HepG2 (cell line): Measurements from ENCODE around the gene PNPLA1. TPM values are rescaled to one million over a fixed set of nuclear protein-coding genes. Genes with fewer than 3 reads are reported as not detected.

Experiments used
- ATAC-seq: fragments of 200-7000 bp; cut with Tn5 transposase; 3 replicates; pipeline ENCODE4 v1.9.1; 2020; ENCODE audit warnings: mild to moderate bottlenecking, moderate library complexity
- BruUV-seq: library from RNA; stranded (reverse); fragments of 400-500 nt; replicated peaks from 2 replicates; lab custom pipeline; 2021; lab: Mats Ljungman, UMichigan
- CTCF ChIA-PET: fragments of 300-600 bp; formaldehyde crosslinking; extraction: SDS; loops from one replicate; lab custom pipeline; 2021; ENCODE audit warnings: low total read pairs, inconsistent platforms, low intra/inter-chr PET ratio; lab: Yijun Ruan, JAX
- POLR2A ChIA-PET: fragments of 350-600 bp; sonication (Branson Sonifier 250); formaldehyde crosslinking; loops from one replicate; lab custom pipeline; 2020; ENCODE audit warnings: antibody characterized with exemption, inconsistent platforms; lab: Yijun Ruan, JAX
- DNase-seq: peaks from one replicate; pipeline ENCODE4 v3.0.0-alpha.2; 2015; ENCODE audit warnings: low spot score
- FAIRE-seq: peaks from 3 replicates; lab custom pipeline; 2011; peaks lifted over from hg19 to GRCh38; lab: Jason Lieb, UNC
- H2AFZ ChIP-seq: one replicate; pipeline ENCODE4 v1.6.1; 2011; ENCODE audit warnings: low read length, inconsistent platforms
- H3K27ac ChIP-seq: fragments of 300-600 bp; 3 replicates; pipeline ENCODE4 v1.8.0; 2011; ENCODE audit warnings: mixed run types, mild to moderate bottlenecking, mixed read lengths, low read length, inconsistent platforms; ENCODE audit not compliant: insufficient read depth; ENCODE audit errors: extremely low read length
- H3K27me3 ChIP-seq, 2 experiments: fragments of 200-600 bp in 1 of 2; 2 replicates in 1 of 2; 3 replicates in 1 of 2; pipeline versions ENCODE4 v1.6.0 to v1.8.0; 2011; ENCODE audit warnings: low read length in 2 of 2, mild to moderate bottlenecking in 2 of 2, moderate library complexity in 2 of 2, inconsistent platforms in 1 of 2; ENCODE audit not compliant: insufficient read depth in 2 of 2, control insufficient read depth in 1 of 2
- H3K36me3 ChIP-seq, 2 experiments: fragments of 200-600 bp in 1 of 2; replicated peaks in 1 of 2; 2 replicates in 1 of 2; 3 replicates in 1 of 2; pipeline versions ENCODE4 v1.5.1 to v1.8.0; 2011; ENCODE audit warnings: low read length in 2 of 2, inconsistent platforms in 1 of 2; ENCODE audit not compliant: insufficient read depth in 2 of 2, control insufficient read depth in 1 of 2
- H3K4me1 ChIP-seq: 2 replicates; pipeline ENCODE4 v1.5.1; 2012; ENCODE audit warnings: low read length, inconsistent platforms; ENCODE audit not compliant: insufficient read depth
- H3K4me2 ChIP-seq: 2 replicates; pipeline ENCODE4 v1.6.0; 2011; ENCODE audit warnings: low read depth, low read length, inconsistent platforms
- H3K4me3 ChIP-seq, 3 experiments: fragments of 200-600 bp in 1 of 3; sonication (generic), shearing (Covaris generic) in 1 of 3; replicated peaks in 1 of 3; 2 replicates each; pipeline ENCODE4 v1.5.1; 2011 to 2016; ENCODE audit warnings: low read length in 3 of 3, inconsistent platforms in 2 of 3, low read depth in 2 of 3, mild to moderate bottlenecking in 2 of 3, control low read depth in 1 of 3, mixed read lengths in 1 of 3; ENCODE audit not compliant: insufficient read depth in 1 of 3
- H3K79me2 ChIP-seq: one replicate; pipeline ENCODE4 v1.6.1; 2011; ENCODE audit warnings: low read length, inconsistent platforms; ENCODE audit not compliant: insufficient read depth
- H3K9ac ChIP-seq: 2 replicates; pipeline ENCODE4 v1.6.0; 2011; ENCODE audit warnings: mild to moderate bottlenecking, low read depth, low read length, inconsistent platforms; ENCODE audit not compliant: insufficient read depth
- H3K9me3 ChIP-seq: 2 replicates; pipeline ENCODE4 v1.5.1; 2012; ENCODE audit warnings: mild to moderate bottlenecking, low read length
- H4K20me1 ChIP-seq: 2 replicates; pipeline ENCODE4 v1.6.0; 2011; ENCODE audit warnings: inconsistent platforms, mild to moderate bottlenecking, low read length, moderate library complexity; ENCODE audit not compliant: insufficient read depth
- FOXK2 ChIP-seq: fragments of 450-650 bp; IDR thresholded peaks from 2 replicates; pipeline ENCODE4 v1.6.1; 2016
- HIC2 ChIP-seq: sonication (generic); formaldehyde crosslinking; IDR thresholded peaks from 2 replicates; pipeline ENCODE4 v1.9.0; 2022; ENCODE audit warnings: low read depth, missing genetic modification reagents
- KLF13 ChIP-seq: sonication (generic); formaldehyde crosslinking; IDR thresholded peaks from 2 replicates; pipeline ENCODE4 v1.4.0; 2020; ENCODE audit warnings: mild to moderate bottlenecking, missing genetic modification reagents
- MTA1 ChIP-seq: sonication (generic); formaldehyde crosslinking; IDR thresholded peaks from 2 replicates; pipeline ENCODE4 v1.4.0; 2020; ENCODE audit warnings: missing genetic modification reagents, mild to moderate bottlenecking, borderline replicate concordance
- NFKB2 ChIP-seq: sonication (generic); formaldehyde crosslinking; IDR thresholded peaks from 2 replicates; pipeline ENCODE4 v1.4.0; 2020; ENCODE audit warnings: missing genetic modification reagents, borderline replicate concordance
- TEAD3 ChIP-seq: optimal IDR thresholded peaks from 2 replicates; pipeline ENCODE3; 2016; ENCODE audit warnings: borderline replicate concordance
- ZBTB3 ChIP-seq: sonication (generic); formaldehyde crosslinking; IDR thresholded peaks from 2 replicates; pipeline ENCODE4 v1.4.0; 2020; ENCODE audit warnings: low read depth, mild to moderate bottlenecking, moderate library complexity, missing genetic modification reagents, borderline replicate concordance
- ZEB1 ChIP-seq: IDR thresholded peaks from 2 replicates; pipeline ENCODE4 v1.6.1; 2012; ENCODE audit warnings: mild to moderate bottlenecking, low read depth, inconsistent platforms; ENCODE audit not compliant: insufficient replicate concordance
- ZFP82 ChIP-seq: sonication (generic); formaldehyde crosslinking; IDR thresholded peaks from 2 replicates; pipeline ENCODE4 v1.5.1; 2020; ENCODE audit warnings: mild to moderate bottlenecking, missing genetic modification reagents, borderline replicate concordance
- ZNF232 ChIP-seq: sonication (generic); formaldehyde crosslinking; IDR thresholded peaks from 2 replicates; pipeline ENCODE4 v1.4.0; 2020; ENCODE audit warnings: missing genetic modification reagents, borderline replicate concordance
- ZNF749 ChIP-seq: sonication (generic); formaldehyde crosslinking; IDR thresholded peaks from 2 replicates; pipeline ENCODE4 v1.8.0; 2022; ENCODE audit warnings: mild to moderate bottlenecking, missing genetic modification reagents, moderate library complexity, borderline replicate concordance
- WGBS: methylation state at CpG from one replicate; pipeline ENCODE4 v1.1.6; 2017; ENCODE audit warnings: low lambda C conversion rate; 5-methylcytosine and 5-hydroxymethylcytosine counted together
- in situ Hi-C: cut with HindIII; loops from 2 replicates; pipeline ENCODE4 v1.10.0; 2017; ENCODE audit warnings: low pct_unique_long_range_greater_than_20kb; ENCODE audit not compliant: extremely low pct_ligation_motif_present
- intact Hi-C: fragments of 100-400 bp; cut with micrococcal nuclease; formaldehyde crosslinking; loops from one replicate; pipeline ENCODE4 v1.10.0; 2022; ENCODE audit not compliant: unreplicated experiment
- polyA plus RNA-seq, 8 experiments: library from polyadenylated mRNA; depleted of rRNA in 3 of 8; stranded (reverse) in 7 of 8; unstranded in 1 of 8; fragments of >200 nt; fragmentation: Illumina TruSeq in 4 of 8; extraction: Trizol in 4 of 8; gene quantifications; 2 replicates each; pipeline versions ENCODE4 v1.2.1 to v1.2.3, GENCODE V29; 2011 to 2016; ENCODE audit warnings: low read depth in 4 of 8, missing spikeins in 1 of 8, mixed read lengths in 1 of 8; ENCODE audit not compliant: insufficient read depth in 1 of 8
- total RNA-seq, 5 experiments: library from RNA; depleted of rRNA; stranded (reverse); fragments of >200 nt; fragmentation: Illumina TruSeq; extraction: Trizol; gene quantifications; 2 replicates each; pipeline ENCODE4 v1.2.3, GENCODE V29; 2016; ENCODE audit warnings: low read depth in 1 of 5

PNPLA1 gene
- total and polyA plus RNA-seq, 2 of the 13 experiments (the other 11 are each of a cell fraction or from before 2014, with no cell fraction given), result not detected

GRCh38 chr6:36221674-36222073 lies 48.2 kb upstream of the PNPLA1 start:
- H3K79me2 ChIP-seq, result no peaks in the 10 kb centered on the region
- H3K4me2 ChIP-seq, result no peak overlapping the region
- no peaks in the 10 kb centered on the region for H4K20me1 ChIP-seq
- ATAC-seq (no peak), FAIRE-seq (no peak), DNase-seq (no peak)
- no TSS peak for BruUV-seq
- ChIA-PET POLR2A (no interaction called here), CTCF (no interaction called here)
- no peak overlapping the region for H3K27ac ChIP-seq
- peaks cover 40 to 92% of the 10 kb centered on the region in 2 experiments for H3K36me3 ChIP-seq
- in situ Hi-C loops, result no loop called here
- intact Hi-C loops, result no loop called here
- TF ChIP-seq HIC2 (CRISPR knock-in tag) (no peak), ZFP82 (CRISPR knock-in tag) (no peak), KLF13 (CRISPR knock-in tag) (no peak), TEAD3 (CRISPR knock-in tag) (no peak), NFKB2 (no peak), ZNF232 (CRISPR knock-in tag) (no peak), ZEB1 (no peak), MTA1 (CRISPR knock-in tag) (no peak), ZBTB3 (no peak), ZNF749 (CRISPR knock-in tag) (no peak), FOXK2 (no peak)
- H3K4me3 ChIP-seq, result no peak overlapping the region
- H3K9me3 ChIP-seq, result no peaks in the 10 kb centered on the region
- H3K4me1 ChIP-seq, result peaks cover 15% of the 10 kb centered on the region
- no peaks in the 10 kb centered on the region for H3K27me3 ChIP-seq
- H3K9ac ChIP-seq, result no peak overlapping the region
- H2AFZ ChIP-seq, result no peak overlapping the region
- 99% methylated on average over 2 of the region's 2 CpGs for WGBS
